HFFc6 (cell line): ENCODE data around the gene GUCY2F. TPM values are rescaled to one million over a fixed set of nuclear protein-coding genes. Genes with fewer than 3 reads are reported as not detected.

ENCODE experiments used
- DNase-seq: peaks from one replicate; pipeline ENCODE4 v3.0.0-alpha.2; 2018
- H3K27ac Mint-ChIP-seq: 2 replicates; pipeline ENCODE4 v1.8.0; 2020; ENCODE audit warnings: mild to moderate bottlenecking, mixed read lengths
- H3K27me3 Mint-ChIP-seq: 2 replicates; pipeline ENCODE4 v1.8.0; 2021; ENCODE audit warnings: mild to moderate bottlenecking, moderate library complexity, mixed read lengths; ENCODE audit not compliant: insufficient read depth
- H3K36me3 Mint-ChIP-seq: 2 replicates; pipeline ENCODE4 v1.8.0; 2021; ENCODE audit warnings: low read depth, mixed read lengths
- H3K4me1 Mint-ChIP-seq: 2 replicates; pipeline ENCODE4 v1.8.0; 2020; ENCODE audit warnings: low read depth, mixed read lengths
- H3K4me3 Mint-ChIP-seq: 2 replicates; pipeline ENCODE4 v1.8.0; 2020; ENCODE audit warnings: mild to moderate bottlenecking, moderate library complexity, mixed read lengths
- H3K9me3 Mint-ChIP-seq: 2 replicates; pipeline ENCODE4 v1.8.0; 2020; ENCODE audit warnings: mild to moderate bottlenecking, mixed read lengths
- total RNA-seq, 6 experiments: library from RNA; stranded (reverse); fragmentation: NEBNext Ultra II Directional; extraction: Animal tissue kit (Norgen Biotek cat#: 25700); gene quantifications; 2 replicates in 1 of 6; 3 replicates in 5 of 6; pipeline ENCODE4 v1.2.3, GENCODE V29; 2021
- TF ChIP-seq, protein P1 (sequence below): fragments of 200-600 bp; sonication (generic); IDR thresholded peaks from 2 replicates; pipeline ENCODE4 v1.5.0; 2021; ENCODE audit warnings: antibody characterized with exemption, mild to moderate bottlenecking

GUCY2F gene
- total RNA-seq, 6 experiments from 2014 or later, result not detected

DNA sequence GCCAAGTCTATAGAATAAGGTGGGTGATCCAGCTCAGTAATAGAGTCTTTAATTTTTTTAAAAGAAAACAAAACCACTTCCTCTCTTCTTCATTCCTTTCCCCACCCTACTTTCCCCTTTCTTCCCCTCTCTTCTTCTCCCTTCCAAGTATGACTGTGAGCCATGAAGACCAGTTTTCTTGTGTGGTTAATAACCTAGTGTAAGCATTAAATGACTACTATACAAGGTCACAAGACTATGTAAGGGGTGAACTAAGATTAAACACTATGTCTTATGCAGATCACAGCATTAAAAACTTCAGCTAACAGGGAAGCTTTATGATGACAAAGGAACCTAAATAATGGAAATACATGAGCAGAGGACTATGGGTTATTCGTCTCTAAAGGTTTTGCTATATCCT lies 135.4 kb downstream of the GUCY2F start:
- Mint-ChIP-seq H3K9me3 (no peaks in the 10 kb centered on the region), H3K4me1 (no peaks in the 10 kb centered on the region), H3K36me3 (no peaks in the 10 kb centered on the region), H3K27me3 (no peaks in the 10 kb centered on the region; the same call in 1 of the 2 replicates), H3K27ac (no peak overlapping the region), H3K4me3 (no peak overlapping the region)
- no peak for DNase-seq
- TF ChIP-seq, protein P1, sequence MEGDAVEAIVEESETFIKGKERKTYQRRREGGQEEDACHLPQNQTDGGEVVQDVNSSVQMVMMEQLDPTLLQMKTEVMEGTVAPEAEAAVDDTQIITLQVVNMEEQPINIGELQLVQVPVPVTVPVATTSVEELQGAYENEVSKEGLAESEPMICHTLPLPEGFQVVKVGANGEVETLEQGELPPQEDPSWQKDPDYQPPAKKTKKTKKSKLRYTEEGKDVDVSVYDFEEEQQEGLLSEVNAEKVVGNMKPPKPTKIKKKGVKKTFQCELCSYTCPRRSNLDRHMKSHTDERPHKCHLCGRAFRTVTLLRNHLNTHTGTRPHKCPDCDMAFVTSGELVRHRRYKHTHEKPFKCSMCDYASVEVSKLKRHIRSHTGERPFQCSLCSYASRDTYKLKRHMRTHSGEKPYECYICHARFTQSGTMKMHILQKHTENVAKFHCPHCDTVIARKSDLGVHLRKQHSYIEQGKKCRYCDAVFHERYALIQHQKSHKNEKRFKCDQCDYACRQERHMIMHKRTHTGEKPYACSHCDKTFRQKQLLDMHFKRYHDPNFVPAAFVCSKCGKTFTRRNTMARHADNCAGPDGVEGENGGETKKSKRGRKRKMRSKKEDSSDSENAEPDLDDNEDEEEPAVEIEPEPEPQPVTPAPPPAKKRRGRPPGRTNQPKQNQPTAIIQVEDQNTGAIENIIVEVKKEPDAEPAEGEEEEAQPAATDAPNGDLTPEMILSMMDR, result no peak

DNA sequence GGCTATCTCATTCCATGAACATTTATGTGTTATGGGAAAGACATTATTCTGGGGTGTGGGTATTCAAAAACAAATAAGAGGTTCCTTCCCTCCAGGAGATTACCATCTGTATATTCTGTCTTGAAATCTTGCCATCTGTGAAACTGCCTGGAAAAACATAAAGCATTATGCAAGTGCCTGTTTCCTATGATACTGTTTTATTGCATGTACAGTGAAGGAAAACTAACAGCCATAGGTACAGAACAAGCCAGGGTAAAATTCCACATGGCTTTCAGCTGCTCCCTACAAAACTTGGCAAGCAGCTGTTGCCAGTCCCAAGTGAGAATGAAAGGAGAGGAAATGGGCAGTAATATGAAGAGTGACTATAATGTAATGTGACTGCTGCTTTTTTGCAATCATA lies 136.0 kb downstream of the GUCY2F start:
- Mint-ChIP-seq H3K4me3 (no peak overlapping the region), H3K27me3 (no peaks in the 10 kb centered on the region; the same call in 1 of the 2 replicates), H3K27ac (no peak overlapping the region), H3K36me3 (no peaks in the 10 kb centered on the region), H3K9me3 (no peaks in the 10 kb centered on the region), H3K4me1 (no peaks in the 10 kb centered on the region)
- no peak for DNase-seq
- TF ChIP-seq, protein P1, result no peak

DNA sequence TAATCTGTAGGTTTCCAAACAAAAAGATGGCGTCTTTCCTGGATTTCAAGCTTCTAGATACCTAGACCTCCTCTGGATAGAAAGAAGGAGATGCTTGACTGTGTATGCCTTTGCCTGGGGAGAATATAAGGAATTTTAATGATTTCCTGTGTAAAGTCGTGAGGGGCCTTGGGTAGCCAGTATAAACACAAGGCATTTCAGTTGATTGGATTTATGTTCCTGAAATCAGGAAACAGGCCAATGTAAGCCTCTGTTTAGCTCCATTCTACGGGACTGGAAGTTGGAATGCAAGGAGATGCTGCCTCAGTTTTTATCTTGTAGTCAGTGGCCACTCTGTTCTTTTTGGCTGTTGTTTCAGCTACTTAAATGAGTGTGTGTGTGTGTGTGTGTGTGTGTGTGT lies 137.2 kb downstream of the GUCY2F start:
- Mint-ChIP-seq H3K4me3 (no peak overlapping the region), H3K27me3 (no peaks in the 10 kb centered on the region; the same call in 1 of the 2 replicates), H3K9me3 (no peaks in the 10 kb centered on the region), H3K36me3 (no peaks in the 10 kb centered on the region), H3K4me1 (no peaks in the 10 kb centered on the region), H3K27ac (no peak overlapping the region)
- DNase-seq, result no peak
- TF ChIP-seq, protein P1, result no peak

DNA sequence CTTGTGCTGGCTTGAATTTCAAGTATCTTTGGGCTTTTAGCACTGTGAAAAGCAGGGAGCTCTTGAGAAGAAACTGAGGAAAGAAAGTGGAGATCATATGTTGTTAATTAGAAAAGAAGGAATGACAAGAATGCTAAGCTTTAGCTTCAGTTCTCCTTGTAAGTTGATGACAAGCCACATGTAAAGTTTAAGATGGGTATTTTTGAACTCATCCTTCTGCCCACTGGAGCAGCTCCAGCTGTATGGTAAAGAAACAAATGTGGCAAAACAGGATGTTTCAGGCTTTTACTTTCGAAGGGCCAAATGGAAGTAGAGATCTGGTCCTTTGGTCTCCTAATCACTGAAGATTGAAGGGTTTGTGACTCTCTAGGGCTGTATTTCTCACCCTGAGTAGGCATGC lies 137.8 kb downstream of the GUCY2F start:
- no peaks in the 10 kb centered on the region for H3K4me1 Mint-ChIP-seq

DNA sequence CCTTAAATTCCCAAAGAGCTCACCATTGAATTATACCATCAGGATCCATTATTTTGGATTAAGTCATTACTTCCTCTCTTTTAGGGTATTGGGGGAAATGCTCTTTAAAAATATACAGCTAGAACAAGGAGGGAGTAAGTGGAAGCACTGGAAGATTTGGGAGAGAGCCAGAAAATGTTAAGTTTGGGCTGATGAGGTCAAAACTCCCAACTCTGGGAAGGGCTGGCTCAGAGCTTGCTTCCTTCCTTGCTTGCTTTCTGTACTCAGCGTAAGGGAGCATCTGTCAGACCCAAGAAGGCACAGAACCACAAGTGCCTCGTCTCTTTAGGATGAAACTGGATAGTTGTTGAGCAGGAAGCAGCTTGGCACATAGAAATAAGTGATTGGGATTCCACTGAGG lies 138.2 kb downstream of the GUCY2F start:
- Mint-ChIP-seq H3K4me3 (no peak overlapping the region), H3K27ac (no peak overlapping the region), H3K36me3 (no peaks in the 10 kb centered on the region), H3K27me3 (no peaks in the 10 kb centered on the region; the same call in 1 of the 2 replicates), H3K9me3 (no peaks in the 10 kb centered on the region), H3K4me1 (no peaks in the 10 kb centered on the region)
- no peak for DNase-seq
- TF ChIP-seq, protein P1, result no peak

More for the DNA sequence above, 137.8 kb downstream of the GUCY2F start:
- TF ChIP-seq, protein P1, result no peak
- Mint-ChIP-seq H3K27me3 (no peaks in the 10 kb centered on the region; the same call in 1 of the 2 replicates), H3K4me3 (no peak overlapping the region), H3K27ac (no peak overlapping the region), H3K36me3 (no peaks in the 10 kb centered on the region), H3K9me3 (no peaks in the 10 kb centered on the region)
- no peak for DNase-seq

DNA sequence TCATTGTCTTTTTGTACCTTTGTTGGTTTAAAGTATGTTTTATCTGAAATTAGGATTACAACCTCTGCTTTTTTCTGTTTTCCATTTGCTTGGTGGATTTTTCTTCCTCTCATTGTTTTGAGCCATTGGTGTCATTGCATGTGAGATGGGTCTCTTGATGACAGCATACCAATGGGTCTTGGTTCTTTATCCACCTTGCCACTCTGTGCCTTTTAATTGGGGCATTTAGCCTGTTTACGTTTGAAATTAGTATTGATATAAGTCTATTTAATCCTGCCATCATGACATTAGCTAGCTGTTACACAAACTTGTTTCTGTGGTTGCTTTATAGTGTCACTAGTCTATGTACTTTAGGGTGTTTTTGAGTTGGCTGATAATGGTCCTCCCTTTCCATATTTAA lies 145.7 kb downstream of the GUCY2F start:
- no peaks in the 10 kb centered on the region for H3K27me3 Mint-ChIP-seq
- no peak overlapping the region for H3K27ac Mint-ChIP-seq
- H3K9me3 Mint-ChIP-seq, result peaks cover 24% of the 10 kb centered on the region

More for the DNA sequence above, 145.7 kb downstream of the GUCY2F start:
- Mint-ChIP-seq H3K36me3 (no peaks in the 10 kb centered on the region), H3K4me3 (no peak overlapping the region), H3K4me1 (no peaks in the 10 kb centered on the region)
- DNase-seq, result no peak
- TF ChIP-seq, protein P1, result no peak
